ENCODE results near the gene OR2T4.

The OR2T4 gene, protein sequence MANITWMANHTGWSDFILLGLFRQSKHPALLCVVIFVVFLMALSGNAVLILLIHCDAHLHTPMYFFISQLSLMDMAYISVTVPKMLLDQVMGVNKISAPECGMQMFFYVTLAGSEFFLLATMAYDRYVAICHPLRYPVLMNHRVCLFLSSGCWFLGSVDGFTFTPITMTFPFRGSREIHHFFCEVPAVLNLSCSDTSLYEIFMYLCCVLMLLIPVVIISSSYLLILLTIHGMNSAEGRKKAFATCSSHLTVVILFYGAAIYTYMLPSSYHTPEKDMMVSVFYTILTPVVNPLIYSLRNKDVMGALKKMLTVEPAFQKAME

DNA sequence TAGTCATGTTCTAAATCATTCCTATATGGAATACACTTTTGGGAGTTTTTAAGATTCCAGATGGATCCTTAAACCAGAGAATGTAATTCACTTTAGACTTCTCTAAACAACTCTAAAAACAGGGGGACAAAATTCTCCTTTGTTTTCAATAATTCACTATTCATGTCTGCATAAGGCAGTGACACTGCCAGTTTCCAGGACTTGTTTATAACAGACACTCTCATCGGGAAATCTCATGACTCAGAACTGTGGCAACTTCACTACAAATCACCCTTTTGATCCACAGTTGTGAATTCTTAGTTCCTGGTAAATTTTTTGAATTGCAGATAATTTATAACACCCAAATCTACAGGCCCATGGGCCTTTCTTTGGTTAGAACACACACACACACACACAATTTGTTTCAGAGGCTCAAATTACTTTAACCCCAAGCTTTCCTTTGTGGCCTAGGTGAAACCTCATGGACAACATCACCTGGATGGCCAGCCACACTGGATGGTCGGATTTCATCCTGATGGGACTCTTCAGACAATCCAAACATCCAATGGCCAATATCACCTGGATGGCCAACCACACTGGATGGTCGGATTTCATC lies at the start of gene OR2T4:
Gene OR2T4 (plus strand): TSS at position 545 of the 595 bp plus-strand sequence. CDS start 0 bp downstream, at position 545.
- no peak for DNase-seq

DNA sequence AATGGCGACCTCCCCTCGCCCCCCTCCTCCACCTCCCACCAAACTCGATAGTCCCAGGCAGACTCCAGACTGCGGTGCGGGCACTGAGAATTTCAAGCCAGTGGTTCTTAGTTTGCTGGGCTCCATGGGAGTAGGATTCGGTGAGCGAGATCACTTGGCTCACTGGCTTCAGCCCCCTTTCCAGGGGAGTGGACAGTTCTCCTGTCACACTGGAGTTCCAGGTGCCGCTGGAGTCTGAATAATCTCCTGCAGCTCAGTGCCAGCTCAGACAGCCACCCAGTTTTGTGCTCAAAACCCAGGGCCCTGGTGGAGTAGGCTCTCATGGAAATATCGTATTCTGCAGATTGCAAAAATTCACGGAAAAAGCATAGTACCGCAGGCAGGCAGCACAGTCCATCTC lies 44.7 kb upstream of the OR2T4 start:
- DNase-seq: no peak

DNA sequence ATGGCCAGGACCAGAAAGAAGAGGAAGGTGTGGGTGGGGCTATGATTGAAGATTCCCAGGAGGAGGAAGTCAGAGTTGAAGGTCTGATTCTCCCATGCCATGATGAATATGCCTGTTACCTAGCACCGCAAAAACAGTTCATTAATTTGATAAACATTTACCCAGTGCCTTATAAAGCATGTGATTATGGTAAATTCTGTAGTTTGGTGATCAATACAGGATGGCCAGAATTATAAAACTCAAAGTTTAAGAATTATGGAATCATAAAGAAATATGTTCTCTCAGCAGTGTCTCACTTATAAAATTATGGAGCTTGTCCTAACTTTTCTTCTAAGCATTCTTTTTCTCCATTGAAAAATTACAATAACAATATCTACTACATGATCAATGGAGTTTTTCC lies 37.0 kb upstream of the OR2T4 start, which contains the start of gene OR2M7:
Gene OR2M7 (minus strand): TSS at position 101 of the 400 bp plus-strand sequence. CDS start 0 bp downstream, at position 101.
- no peak for DNase-seq

DNA sequence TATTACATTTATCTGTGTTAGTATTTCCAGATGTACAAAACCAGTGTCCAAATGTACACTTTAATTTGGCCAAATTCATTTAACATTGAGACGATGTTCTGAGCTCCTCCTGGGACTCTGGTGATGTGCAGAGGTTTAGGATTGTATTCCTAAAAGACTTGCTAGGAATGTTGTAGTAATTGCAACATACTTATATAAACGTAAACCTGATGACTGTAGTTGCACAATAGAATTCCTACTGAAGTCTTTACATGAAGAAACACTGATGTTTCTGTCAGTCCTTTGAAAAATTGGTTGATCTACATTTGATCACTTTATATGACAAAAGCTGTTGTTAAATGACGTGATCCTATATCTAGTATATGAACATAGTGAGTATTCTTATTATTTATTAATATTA lies 18.0 kb upstream of the OR2T4 start:
- no peak for DNase-seq

DNA sequence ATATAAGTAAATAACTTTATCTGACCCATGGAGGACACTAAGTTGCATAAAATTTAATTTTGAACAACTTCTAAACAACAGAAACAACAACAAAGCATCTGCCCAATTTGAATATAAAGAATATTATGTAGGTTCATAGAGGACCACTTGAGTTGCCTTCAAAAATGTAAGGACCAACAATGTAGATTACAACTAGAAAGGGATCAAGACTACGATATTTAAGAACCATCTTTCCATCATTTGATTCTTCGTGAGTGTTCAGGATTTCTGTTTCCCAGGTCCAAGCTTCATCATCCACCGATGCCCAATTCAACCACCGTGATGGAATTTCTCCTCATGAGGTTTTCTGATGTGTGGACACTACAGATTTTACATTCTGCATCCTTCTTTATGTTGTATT lies 13.0 kb upstream of the OR2T4 start, which contains the start of gene OR14C36:
Gene OR14C36 (plus strand): TSS at position 301 of the 400 bp plus-strand sequence. CDS start 0 bp downstream, at position 301.
- no peak for DNase-seq

DNA sequence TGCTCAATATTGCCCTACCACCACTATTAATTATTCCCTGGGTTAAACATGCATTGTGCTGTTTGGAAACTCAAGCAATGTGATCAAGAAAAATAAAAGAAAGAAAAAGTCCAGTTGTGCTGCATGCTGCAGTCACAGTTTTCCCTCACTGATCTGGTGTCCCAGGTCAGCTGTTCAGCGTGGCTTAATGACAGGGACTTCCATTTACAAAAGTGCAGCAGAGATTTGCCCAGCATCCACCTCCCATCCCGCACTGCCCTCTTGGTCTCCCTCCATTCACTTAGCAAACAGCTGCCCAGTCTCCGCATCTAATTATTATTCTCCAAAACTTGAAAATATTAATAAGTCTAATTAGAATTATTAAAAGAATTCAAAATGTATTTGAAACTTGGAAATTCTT lies 2.0 kb upstream of the OR2T4 start:
- DNase-seq: no peak

DNA sequence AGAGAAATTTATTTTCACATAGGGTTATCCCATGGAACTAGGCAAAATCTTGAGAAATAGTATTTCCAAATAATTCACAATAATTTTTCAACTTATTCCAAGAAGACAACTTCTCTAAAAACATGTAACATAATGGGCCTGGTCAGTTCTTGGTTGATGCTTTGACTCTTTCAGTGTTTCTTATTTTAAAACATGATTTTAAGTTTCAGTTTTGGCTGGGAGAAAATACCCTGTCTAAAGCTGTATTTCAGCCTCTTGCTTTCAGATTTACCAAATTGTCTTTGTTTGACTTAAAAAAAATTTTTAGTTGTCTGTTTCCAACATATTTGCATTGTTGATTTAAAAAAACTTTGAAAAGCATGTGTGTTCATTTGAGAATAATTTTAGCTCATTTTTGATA lies 5.1 kb downstream of the OR2T4 start:
- DNase-seq: no peak

DNA sequence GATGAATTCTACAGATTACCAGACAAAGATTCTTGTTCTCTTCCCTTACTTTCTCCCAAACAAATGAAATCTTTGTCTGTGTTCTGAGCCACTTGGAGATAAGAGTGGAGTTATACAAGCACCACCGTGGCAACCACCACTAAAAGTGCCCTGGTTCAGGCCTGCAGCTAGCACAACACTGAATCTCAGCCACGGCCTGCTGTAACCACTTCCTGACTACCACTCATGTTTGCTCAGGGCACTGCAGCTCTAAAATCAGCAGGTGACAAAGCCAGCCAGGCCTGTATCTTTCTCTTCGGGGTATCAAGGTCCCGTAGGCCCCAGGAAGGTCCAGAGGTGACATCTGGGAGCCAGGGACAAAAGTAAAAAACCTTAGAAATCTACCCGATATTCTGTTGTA lies 10.9 kb downstream of the OR2T4 start:
- DNase-seq: no peak

DNA sequence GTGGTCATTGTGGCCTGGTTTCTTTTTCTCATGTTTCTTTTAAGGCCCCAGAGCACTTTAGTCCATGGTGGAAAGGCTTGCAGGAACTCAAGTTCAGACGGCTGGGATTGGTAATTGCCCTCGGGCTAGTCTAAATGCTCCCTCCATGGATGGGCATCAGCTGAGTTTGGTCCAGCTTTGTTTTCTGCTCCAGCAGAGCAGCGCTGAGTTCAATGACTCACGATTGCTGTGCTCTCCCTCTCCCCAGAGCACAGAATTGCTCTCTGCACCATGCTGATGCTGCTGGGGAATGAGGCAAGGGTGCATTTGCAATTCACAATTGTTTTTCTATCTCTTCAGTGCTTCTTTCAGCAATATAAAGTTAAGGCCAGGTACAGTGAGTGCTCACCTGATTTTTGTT lies 12.3 kb downstream of the OR2T4 start:
- no peak for DNase-seq

DNA sequence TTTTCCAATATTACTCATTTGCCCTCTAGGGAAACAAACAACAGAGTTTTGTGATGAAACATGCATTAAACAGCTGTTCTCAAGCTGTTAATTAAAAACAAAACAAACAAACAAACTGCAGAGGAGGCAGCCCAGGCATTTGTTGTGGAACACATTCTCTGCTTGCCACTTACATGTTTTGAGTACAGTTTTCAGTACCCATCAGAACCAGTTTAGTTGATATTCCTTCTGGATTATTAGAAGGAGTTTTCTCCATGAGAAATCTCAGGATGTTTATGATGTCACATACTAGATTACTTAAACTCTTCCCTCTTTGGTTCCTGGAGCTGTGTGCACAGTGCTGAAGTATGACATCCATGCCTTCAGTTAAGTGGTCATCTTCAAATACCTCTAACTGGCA lies 14.0 kb downstream of the OR2T4 start, which contains the start of gene OR2T6:
Gene OR2T6 (plus strand): TSS at position 301 of the 400 bp plus-strand sequence. CDS start 11,863 bp downstream, outside the sequence.
- DNase-seq: no peak

DNA sequence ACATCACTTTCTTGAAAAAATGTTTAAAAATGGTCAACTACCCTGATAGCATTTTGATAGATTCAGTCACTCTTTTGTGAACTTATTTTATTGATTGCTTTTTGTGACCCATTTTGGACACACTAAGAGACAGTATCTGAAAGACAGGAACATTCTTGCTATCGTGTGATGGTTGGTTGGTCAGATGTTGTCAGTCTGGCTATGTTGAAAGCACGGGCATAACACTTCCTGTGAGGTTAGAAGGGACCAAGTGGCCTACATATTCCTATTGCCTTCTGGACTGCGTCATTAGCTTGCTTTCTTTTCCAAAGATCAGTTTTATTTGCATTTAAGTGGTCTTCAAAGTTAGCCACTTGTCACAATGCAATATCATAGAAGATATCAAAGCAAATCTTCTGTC lies 15.5 kb downstream of the OR2T4 start:
- no peak for DNase-seq

DNA sequence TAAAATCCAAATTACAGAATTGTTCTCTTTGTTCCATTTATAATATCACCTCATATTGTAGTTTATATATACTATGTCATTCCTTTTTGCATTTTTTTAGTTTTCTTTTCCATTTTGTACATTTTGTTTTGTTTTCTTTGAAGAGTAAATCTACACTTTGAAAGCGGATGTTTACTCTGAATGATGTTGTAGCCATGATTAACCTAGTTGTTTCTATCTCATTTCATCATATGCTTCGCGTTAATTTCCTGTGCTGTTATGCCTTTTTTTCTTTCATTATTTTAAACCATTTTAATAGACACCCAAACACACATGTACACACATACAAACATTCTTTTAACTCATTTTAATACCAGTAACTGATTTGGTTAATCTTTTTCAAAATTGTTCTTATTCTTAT lies 19.4 kb downstream of the OR2T4 start:
- DNase-seq: no peak

DNA sequence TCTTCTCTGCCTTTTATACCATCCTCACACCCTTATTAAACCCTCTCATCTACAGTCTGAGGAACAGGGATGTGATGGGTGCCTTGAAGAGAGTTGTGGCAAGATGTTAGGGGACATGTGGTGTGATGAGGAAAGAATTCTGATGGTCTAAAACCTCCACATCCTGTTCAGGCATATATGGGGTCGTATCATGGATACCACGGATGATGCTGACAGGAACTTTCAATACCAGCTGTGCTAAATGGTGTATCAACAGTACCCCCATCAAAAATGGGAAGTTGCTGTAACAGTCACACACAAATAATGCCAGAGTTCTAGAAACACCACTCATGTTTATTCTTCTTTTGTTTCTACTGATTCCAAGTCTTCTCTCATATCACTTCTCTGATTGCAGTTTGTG lies 27.0 kb downstream of the OR2T4 start:
- no peak for DNase-seq

DNA sequence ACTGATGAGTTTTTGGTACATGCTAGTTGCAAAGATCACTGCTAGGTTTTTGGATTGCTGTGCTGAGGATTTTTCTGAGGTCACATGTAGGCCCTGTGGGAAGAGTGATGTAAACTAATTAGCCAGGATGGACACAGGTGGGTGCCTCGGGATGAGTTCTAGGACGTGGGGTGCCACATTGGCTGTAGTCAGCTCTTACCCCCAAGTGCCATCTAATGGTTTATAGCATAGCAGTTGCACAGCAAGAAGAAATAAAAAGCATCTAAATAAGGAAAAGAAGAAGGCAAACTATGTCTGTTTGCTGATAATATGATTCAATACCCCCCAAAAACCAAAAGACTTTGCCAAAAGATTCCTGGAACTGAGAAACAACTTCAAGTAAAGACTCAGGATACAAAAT lies 31.6 kb downstream of the OR2T4 start:
- DNase-seq: no peak

DNA sequence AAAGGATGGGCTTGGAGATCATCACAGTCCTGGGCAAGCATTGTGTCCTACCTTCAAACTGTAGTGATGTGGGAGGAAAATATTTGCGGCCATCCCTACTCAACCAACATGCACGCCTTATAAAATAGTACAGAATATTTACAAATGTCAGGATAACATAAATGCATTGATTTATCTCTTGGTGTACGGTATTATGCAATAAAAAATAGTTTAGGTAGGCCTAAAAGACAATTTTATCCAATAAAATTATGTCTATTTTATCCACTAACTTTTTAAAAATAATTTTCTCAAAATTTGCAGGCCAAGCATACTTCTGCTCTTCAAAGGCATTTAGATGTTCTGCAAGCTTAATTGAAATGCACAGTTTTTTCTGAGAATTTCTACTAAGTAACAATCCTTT lies 41.3 kb downstream of the OR2T4 start, which contains the start of gene OR2T1:
Gene OR2T1 (plus strand): TSS at position 301 of the 400 bp plus-strand sequence. CDS start 3,100 bp downstream, outside the sequence.
- no peak for DNase-seq

DNA sequence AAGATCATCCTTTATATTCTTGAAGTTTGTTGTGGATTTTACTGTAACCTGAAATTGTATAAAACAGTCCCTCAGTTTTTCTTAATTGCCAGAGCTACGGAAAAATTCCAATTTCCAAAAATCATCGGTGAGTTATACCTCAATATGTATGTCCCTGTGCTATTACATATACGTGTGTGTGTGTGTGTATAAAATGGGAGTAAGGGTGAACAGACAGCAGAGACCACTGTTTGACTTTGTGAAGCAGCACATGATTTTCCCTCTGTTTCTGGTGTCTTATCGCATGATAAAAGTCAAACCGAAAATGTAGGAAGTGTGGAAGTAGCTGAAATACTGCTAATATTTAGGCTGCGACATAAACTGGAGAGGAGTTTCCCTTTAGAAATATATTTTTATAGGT lies 42.6 kb downstream of the OR2T4 start:
- DNase-seq: no peak

DNA sequence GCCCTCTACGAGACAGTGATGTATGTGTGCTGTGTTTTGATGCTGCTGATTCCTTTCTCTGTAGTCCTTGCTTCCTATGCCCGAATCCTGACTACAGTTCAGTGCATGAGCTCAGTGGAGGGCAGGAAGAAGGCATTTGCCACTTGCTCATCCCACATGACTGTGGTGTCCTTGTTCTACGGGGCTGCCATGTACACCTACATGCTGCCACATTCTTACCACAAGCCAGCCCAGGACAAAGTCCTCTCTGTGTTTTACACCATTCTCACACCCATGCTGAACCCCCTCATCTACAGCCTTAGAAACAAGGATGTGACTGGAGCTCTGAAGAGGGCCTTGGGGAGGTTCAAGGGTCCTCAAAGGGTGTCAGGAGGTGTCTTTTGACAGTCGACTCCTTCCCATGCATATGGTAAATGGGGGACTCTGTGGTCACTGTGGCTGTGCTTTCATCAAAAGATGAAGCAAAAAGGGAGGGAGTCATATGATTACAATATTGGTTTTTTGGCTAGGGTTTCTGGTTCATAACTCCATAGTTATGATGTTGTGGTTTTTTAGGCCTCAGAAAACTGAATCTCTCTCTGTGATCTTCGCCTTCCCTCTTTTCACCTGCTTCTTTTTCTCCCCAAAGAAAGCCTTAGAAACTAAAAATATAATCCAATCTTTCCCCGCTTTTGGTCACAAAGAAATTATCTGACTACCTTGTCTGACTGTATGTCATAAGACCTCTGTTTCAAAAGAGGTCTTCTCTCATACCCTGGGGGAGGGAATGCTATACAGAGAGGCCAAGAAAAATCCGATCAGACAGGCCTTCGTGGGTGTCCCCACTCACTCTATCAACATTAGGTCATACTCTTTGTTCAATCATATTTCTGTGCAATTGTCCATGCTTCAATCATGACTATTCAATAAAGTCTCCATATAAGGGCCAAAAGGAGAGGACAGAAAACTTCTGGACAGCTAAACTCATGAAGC lies 45.5 kb downstream of the OR2T4 start:
- DNase-seq: no peak
